Astrocyte (in vitro differentiated cells and primary cell): ENCODE results near the gene STARD4. TPM values are rescaled to one million over a fixed set of nuclear protein-coding genes. Genes with fewer than 3 reads are reported as not detected.

Experiments used
- DNase-seq: peaks from one replicate; pipeline ENCODE4 v3.0.0-alpha.2; 2010; ENCODE audit warnings: low read depth
- FAIRE-seq: peaks from 2 replicates; lab custom pipeline; 2011; peaks lifted over from hg19 to GRCh38; lab: Jason Lieb, UNC
- H2AFZ ChIP-seq: 2 replicates; pipeline ENCODE4 v1.6.0; 2012; ENCODE audit warnings: low read depth, low read length, inconsistent platforms
- H3K27ac ChIP-seq: 2 replicates; pipeline ENCODE4 v1.5.1; 2011; ENCODE audit warnings: low read depth, low read length, inconsistent platforms
- H3K27me3 ChIP-seq: 2 replicates; pipeline ENCODE4 v1.6.0; 2011; ENCODE audit warnings: low read length, inconsistent platforms; ENCODE audit not compliant: insufficient read depth
- H3K36me3 ChIP-seq: 2 replicates; pipeline ENCODE4 v1.5.1; 2011; ENCODE audit warnings: low read length, inconsistent platforms; ENCODE audit not compliant: insufficient read depth
- H3K4me1 ChIP-seq: 2 replicates; pipeline ENCODE4 v1.5.1; 2011; ENCODE audit warnings: low read length, inconsistent platforms; ENCODE audit not compliant: insufficient read depth
- H3K4me2 ChIP-seq: 2 replicates; pipeline ENCODE4 v1.6.0; 2012; ENCODE audit warnings: low read length, inconsistent platforms
- H3K4me3 ChIP-seq: 2 replicates; pipeline ENCODE4 v1.5.1; 2011; ENCODE audit warnings: low read depth, mild to moderate bottlenecking, low read length, inconsistent platforms; ENCODE audit not compliant: insufficient read depth
- H3K79me2 ChIP-seq: 2 replicates; pipeline ENCODE4 v1.6.0; 2012; ENCODE audit warnings: mild to moderate bottlenecking, low read length, inconsistent platforms; ENCODE audit not compliant: insufficient read depth
- H3K9ac ChIP-seq: 2 replicates; pipeline ENCODE4 v1.6.0; 2012; ENCODE audit warnings: mild to moderate bottlenecking, low read length, inconsistent platforms
- H3K9me3 ChIP-seq: 2 replicates; pipeline ENCODE4 v1.5.1; 2012; ENCODE audit warnings: low read depth, mild to moderate bottlenecking, low read length, inconsistent platforms; ENCODE audit not compliant: insufficient read depth
- H4K20me1 ChIP-seq: 2 replicates; pipeline ENCODE4 v1.6.0; 2012; ENCODE audit warnings: low read length, inconsistent platforms; ENCODE audit not compliant: insufficient read depth
- H3K27ac Mint-ChIP-seq: one replicate; pipeline ENCODE4 v1.8.0; 2021; ENCODE audit warnings: mild to moderate bottlenecking, mixed read lengths; ENCODE audit not compliant: unreplicated experiment
- H3K27me3 Mint-ChIP-seq: one replicate; pipeline ENCODE4 v1.8.0; 2021; ENCODE audit warnings: low read depth, mixed read lengths; ENCODE audit not compliant: unreplicated experiment
- H3K36me3 Mint-ChIP-seq: one replicate; pipeline ENCODE4 v1.8.0; 2021; ENCODE audit warnings: low read depth, mixed read lengths; ENCODE audit not compliant: unreplicated experiment
- H3K4me1 Mint-ChIP-seq: one replicate; pipeline ENCODE4 v1.8.0; 2021; ENCODE audit warnings: low read depth, mixed read lengths; ENCODE audit not compliant: unreplicated experiment
- H3K4me3 Mint-ChIP-seq: one replicate; pipeline ENCODE4 v1.8.0; 2021; ENCODE audit warnings: mild to moderate bottlenecking, moderate library complexity, mixed read lengths; ENCODE audit not compliant: unreplicated experiment
- H3K9me3 Mint-ChIP-seq: one replicate; pipeline ENCODE4 v1.8.0; 2021; ENCODE audit warnings: mild to moderate bottlenecking, mixed read lengths; ENCODE audit not compliant: unreplicated experiment
- EZH2 ChIP-seq: IDR thresholded peaks from 2 replicates; pipeline ENCODE4 v1.6.1; 2012; ENCODE audit warnings: mild to moderate bottlenecking, low read length, inconsistent platforms; ENCODE audit not compliant: insufficient read depth
- total RNA-seq: library from RNA; stranded (reverse); gene quantifications from 2 replicates; pipeline ENCODE4 v1.2.1, GENCODE V29; 2021
- TF ChIP-seq, protein P1 (sequence below): IDR thresholded peaks from 2 replicates; pipeline ENCODE4 v1.5.1; 2011; ENCODE audit warnings: low read depth, mild to moderate bottlenecking, inconsistent platforms, low read length, moderate library complexity; ENCODE audit not compliant: insufficient read depth

STARD4 gene
- total RNA-seq, 1 donor from 2014 or later = 84.9 TPM

DNA sequence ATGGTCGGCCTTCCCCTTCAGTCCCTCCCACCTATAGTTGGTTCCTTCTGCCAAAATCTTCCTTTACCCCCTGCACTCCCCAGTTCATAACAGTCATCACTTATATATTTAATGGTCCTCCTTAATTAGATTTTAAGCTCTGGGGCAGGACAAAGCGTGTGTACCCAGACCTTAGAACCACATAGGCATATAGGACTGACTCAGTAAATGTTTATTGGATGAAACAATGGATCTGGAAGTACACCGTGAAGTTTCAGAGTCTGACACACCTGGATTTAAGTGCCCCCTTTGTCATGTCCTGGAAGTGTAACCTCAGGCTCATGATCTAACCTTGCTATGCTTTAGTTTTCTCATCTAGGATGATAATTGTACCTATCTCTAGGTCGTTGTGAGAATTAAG is 32.0 kb downstream of the STARD4 start:
- FAIRE-seq = no peak

GRCh38 chr5:111478898-111479297 is 33.4 kb downstream of the STARD4 start:
- DNase-seq (no peak), FAIRE-seq (no peak)
- Mint-ChIP-seq H3K36me3 (no peaks in the 10 kb centered on the region), H3K27me3 (no peaks in the 10 kb centered on the region), H3K4me3 (no peak overlapping the region), H3K9me3 (no peaks in the 10 kb centered on the region), H3K27ac (no peak overlapping the region), H3K4me1 (no peaks in the 10 kb centered on the region)
- Histone ChIP-seq H3K9ac (no peak overlapping the region), H3K79me2 (no peaks in the 10 kb centered on the region), H3K4me3 (no peak overlapping the region), H4K20me1 (no peaks in the 10 kb centered on the region), H3K9me3 (no peaks in the 10 kb centered on the region), H3K27me3 (no peaks in the 10 kb centered on the region), H3K27ac (no peak overlapping the region), H3K36me3 (no peaks in the 10 kb centered on the region), H3K4me1 (no peaks in the 10 kb centered on the region), H2AFZ (no peak overlapping the region), H3K4me2 (no peak overlapping the region)
- TF ChIP-seq EZH2 = no peak

More for the DNA sequence above, 32.0 kb downstream of the STARD4 start:
- no peaks in the 10 kb centered on the region for H3K4me1 ChIP-seq
- H3K27ac Mint-ChIP-seq = no peak overlapping the region
- no peak overlapping the region for H3K4me3 ChIP-seq
- no peak overlapping the region for H2AFZ ChIP-seq
- H3K9ac ChIP-seq = no peak overlapping the region
- H3K4me1 Mint-ChIP-seq = no peaks in the 10 kb centered on the region
- no peak overlapping the region for H3K4me3 Mint-ChIP-seq
- H3K36me3 ChIP-seq = no peaks in the 10 kb centered on the region
- H3K36me3 Mint-ChIP-seq = no peaks in the 10 kb centered on the region
- no peaks in the 10 kb centered on the region for H3K9me3 Mint-ChIP-seq
- H3K27ac ChIP-seq = no peak overlapping the region
- H3K79me2 ChIP-seq = no peaks in the 10 kb centered on the region
- H3K9me3 ChIP-seq = no peaks in the 10 kb centered on the region
- no peaks in the 10 kb centered on the region for H4K20me1 ChIP-seq
- H3K27me3 Mint-ChIP-seq = no peaks in the 10 kb centered on the region
- no peak for DNase-seq
- H3K27me3 ChIP-seq = no peaks in the 10 kb centered on the region
- TF ChIP-seq, protein P1, sequence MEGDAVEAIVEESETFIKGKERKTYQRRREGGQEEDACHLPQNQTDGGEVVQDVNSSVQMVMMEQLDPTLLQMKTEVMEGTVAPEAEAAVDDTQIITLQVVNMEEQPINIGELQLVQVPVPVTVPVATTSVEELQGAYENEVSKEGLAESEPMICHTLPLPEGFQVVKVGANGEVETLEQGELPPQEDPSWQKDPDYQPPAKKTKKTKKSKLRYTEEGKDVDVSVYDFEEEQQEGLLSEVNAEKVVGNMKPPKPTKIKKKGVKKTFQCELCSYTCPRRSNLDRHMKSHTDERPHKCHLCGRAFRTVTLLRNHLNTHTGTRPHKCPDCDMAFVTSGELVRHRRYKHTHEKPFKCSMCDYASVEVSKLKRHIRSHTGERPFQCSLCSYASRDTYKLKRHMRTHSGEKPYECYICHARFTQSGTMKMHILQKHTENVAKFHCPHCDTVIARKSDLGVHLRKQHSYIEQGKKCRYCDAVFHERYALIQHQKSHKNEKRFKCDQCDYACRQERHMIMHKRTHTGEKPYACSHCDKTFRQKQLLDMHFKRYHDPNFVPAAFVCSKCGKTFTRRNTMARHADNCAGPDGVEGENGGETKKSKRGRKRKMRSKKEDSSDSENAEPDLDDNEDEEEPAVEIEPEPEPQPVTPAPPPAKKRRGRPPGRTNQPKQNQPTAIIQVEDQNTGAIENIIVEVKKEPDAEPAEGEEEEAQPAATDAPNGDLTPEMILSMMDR = no peak
- TF ChIP-seq EZH2 = no peak
- no peak overlapping the region for H3K4me2 ChIP-seq

- no peak overlapping the region for H2AFZ ChIP-seq
- no peaks in the 10 kb centered on the region for H3K27me3 Mint-ChIP-seq
Measured at GRCh38 chr5:111478266-111478665, 34.1 kb downstream of the STARD4 start.

More at GRCh38 chr5:111478266-111478665, 34.1 kb downstream of the STARD4 start:
- no peaks in the 10 kb centered on the region for H3K27me3 ChIP-seq
- no peaks in the 10 kb centered on the region for H3K4me1 ChIP-seq
- no peak overlapping the region for H3K27ac ChIP-seq
- no peaks in the 10 kb centered on the region for H3K4me1 Mint-ChIP-seq
- no peaks in the 10 kb centered on the region for H3K36me3 ChIP-seq
- DNase-seq (no peak), FAIRE-seq (no peak)
- TF ChIP-seq EZH2 = no peak
- TF ChIP-seq, protein P1 = no peak
- no peak overlapping the region for H3K9ac ChIP-seq
- no peak overlapping the region for H3K4me3 Mint-ChIP-seq
- H3K79me2 ChIP-seq = no peaks in the 10 kb centered on the region
- H3K36me3 Mint-ChIP-seq = no peaks in the 10 kb centered on the region
- H3K27ac Mint-ChIP-seq = no peak overlapping the region
- no peak overlapping the region for H3K4me3 ChIP-seq
- H4K20me1 ChIP-seq = no peaks in the 10 kb centered on the region
- H3K4me2 ChIP-seq = no peak overlapping the region
- H3K9me3 Mint-ChIP-seq = no peaks in the 10 kb centered on the region
- H3K9me3 ChIP-seq = no peaks in the 10 kb centered on the region
